Prostate gland (tissue), 2 donors: Measurements from ENCODE around the gene ANKRD44. TPM values are rescaled to one million over a fixed set of nuclear protein-coding genes. Genes with fewer than 3 reads are reported as not detected.
A peak's percentile ranks its signal among the peaks of the same experiment; 100 is the strongest.

Source experiments
- DNase-seq: peaks from one replicate; pipeline ENCODE4 v3.0.0-alpha.2; 2019; ENCODE audit warnings: low spot score
- H3K27ac ChIP-seq, 2 donors: fragments of 200-600 bp; sonication (generic); 2 replicates each; pipeline ENCODE4 v1.5.1; 2017 to 2019
- H3K27me3 ChIP-seq: fragments of 200-600 bp; sonication (generic); replicated peaks from 2 replicates; pipeline ENCODE4 v1.5.1; 2019; ENCODE audit not compliant: insufficient read depth
- H3K36me3 ChIP-seq, 2 donors: fragments of 200-600 bp; sonication (generic); 1 replicate in 1 of 2; 2 replicates in 1 of 2; pipeline versions ENCODE4 v1.5.1 to v1.8.1; 2017 to 2019
- H3K4me1 ChIP-seq: fragments of 200-600 bp; sonication (generic); replicated peaks from 2 replicates; pipeline ENCODE4 v1.5.1; 2019
- H3K4me3 ChIP-seq, 2 donors: fragments of 200-600 bp; sonication (generic); 2 replicates each; pipeline ENCODE4 v1.5.1; 2017 to 2019
- H3K9me3 ChIP-seq: fragments of 200-600 bp; sonication (generic); 2 replicates; pipeline ENCODE4 v1.5.1; 2017
- POLR2A ChIP-seq: fragments of 450-650 bp; IDR thresholded peaks from one replicate; pipeline ENCODE4 v1.6.1; 2016; ENCODE audit warnings: antibody characterized with exemption, mild to moderate bottlenecking
- POLR2AphosphoS5 ChIP-seq: sonication (generic); formaldehyde crosslinking; IDR thresholded peaks from one replicate; pipeline ENCODE4 v1.6.1; 2017; ENCODE audit warnings: antibody characterized with exemption
- WGBS: methylation state at CpG from one replicate; pipeline ENCODE4 v1.1.5; 2018; 5-methylcytosine and 5-hydroxymethylcytosine counted together
- intact Hi-C: fragments of 100-400 bp; cut with DNase I; formaldehyde crosslinking; loops from one replicate; pipeline ENCODE4 v1.14.2; 2022
- total RNA-seq, 2 donors: library from RNA; depleted of rRNA; stranded (reverse); fragments of >200 nt; gene quantifications; one replicate each; pipeline ENCODE4 v1.1.0, GENCODE V29; 2016
- TF ChIP-seq, protein P1 (sequence below), 4 experiments: fragments of 200-600 bp in 2 of 4; fragments of 450-650 bp in 2 of 4; sonication (generic) in 2 of 4; IDR thresholded peaks; 1 replicate in 3 of 4; 2 replicates in 1 of 4; pipeline ENCODE4 v1.5.1; 2016 to 2019; ENCODE audit warnings: antibody characterized with exemption in 4 of 4, mild to moderate bottlenecking in 2 of 4, moderate library complexity in 2 of 4

The ANKRD44 gene
- total RNA-seq, 2 donors from 2014 or later, result 6.0 to 11.2 TPM

DNA sequence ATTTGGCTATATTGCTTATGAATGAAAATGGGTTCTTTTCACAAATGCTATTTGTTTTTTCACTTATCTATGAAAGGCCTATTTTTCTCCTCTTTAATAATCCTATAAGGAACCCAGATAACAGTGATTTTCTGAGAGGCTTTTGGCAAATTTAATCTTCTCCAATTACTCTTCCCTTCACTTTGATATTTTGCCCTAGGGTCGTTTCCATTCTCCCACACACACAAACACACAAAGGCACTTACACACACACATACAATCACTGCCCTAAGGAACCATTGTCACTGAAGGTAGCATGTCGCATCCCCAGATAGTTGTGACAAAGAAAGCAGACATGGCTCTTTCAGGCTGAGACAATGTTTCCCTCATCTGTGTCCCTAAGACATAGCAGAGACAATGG is 213.9 kb downstream of the ANKRD44 start:
- 67% methylated on average over 2 of the region's 2 CpGs for WGBS
- Histone ChIP-seq H3K27ac (no peak overlapping the region), H3K27me3 (no peaks in the 10 kb centered on the region), H3K4me3 (no peak overlapping the region), H3K4me1 (no peaks in the 10 kb centered on the region), H3K36me3 (no peaks in the 10 kb centered on the region), H3K9me3 (no peaks in the 10 kb centered on the region)
- no peak for DNase-seq
- TF ChIP-seq POLR2AphosphoS5 (no peak), POLR2A (no peak)
- TF ChIP-seq, protein P1, sequence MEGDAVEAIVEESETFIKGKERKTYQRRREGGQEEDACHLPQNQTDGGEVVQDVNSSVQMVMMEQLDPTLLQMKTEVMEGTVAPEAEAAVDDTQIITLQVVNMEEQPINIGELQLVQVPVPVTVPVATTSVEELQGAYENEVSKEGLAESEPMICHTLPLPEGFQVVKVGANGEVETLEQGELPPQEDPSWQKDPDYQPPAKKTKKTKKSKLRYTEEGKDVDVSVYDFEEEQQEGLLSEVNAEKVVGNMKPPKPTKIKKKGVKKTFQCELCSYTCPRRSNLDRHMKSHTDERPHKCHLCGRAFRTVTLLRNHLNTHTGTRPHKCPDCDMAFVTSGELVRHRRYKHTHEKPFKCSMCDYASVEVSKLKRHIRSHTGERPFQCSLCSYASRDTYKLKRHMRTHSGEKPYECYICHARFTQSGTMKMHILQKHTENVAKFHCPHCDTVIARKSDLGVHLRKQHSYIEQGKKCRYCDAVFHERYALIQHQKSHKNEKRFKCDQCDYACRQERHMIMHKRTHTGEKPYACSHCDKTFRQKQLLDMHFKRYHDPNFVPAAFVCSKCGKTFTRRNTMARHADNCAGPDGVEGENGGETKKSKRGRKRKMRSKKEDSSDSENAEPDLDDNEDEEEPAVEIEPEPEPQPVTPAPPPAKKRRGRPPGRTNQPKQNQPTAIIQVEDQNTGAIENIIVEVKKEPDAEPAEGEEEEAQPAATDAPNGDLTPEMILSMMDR (IDR thresholded peaks at IDR 0.05), result no peak
- intact Hi-C loops, result no loop called here

DNA sequence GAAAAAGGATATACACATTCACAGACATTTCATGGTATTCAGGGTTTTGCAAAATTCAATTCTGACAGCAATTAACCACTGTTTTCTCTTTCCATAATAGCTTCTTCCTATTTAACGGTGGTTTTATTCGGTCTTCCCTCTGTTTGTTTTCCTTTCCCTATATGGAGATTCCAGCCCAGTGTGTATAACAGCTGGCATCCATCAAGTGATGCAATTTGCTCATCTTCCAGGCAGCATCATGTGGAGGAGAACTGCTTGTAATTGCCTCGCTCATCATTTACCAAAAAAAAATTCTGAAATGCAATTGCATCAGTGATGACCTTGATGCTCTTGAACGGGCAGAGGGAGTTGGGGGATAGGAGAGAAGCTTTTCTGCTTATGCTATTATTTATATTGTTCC is 218.1 kb downstream of the ANKRD44 start:
- H3K4me3 ChIP-seq, result no peak overlapping the region
- WGBS, result 46% methylated on average over 4 of the region's 4 CpGs
- TF ChIP-seq, protein P1 (IDR thresholded peaks at IDR 0.05), result no peak
- TF ChIP-seq POLR2A (no peak), POLR2AphosphoS5 (peak; percentile 72)
- no peaks in the 10 kb centered on the region for H3K4me1 ChIP-seq
- H3K27ac ChIP-seq, result no peak overlapping the region
- H3K36me3 ChIP-seq, result no peaks in the 10 kb centered on the region
- no peak for DNase-seq
- H3K9me3 ChIP-seq, result no peaks in the 10 kb centered on the region
- intact Hi-C loops, result no loop called here
- no peaks in the 10 kb centered on the region for H3K27me3 ChIP-seq

DNA sequence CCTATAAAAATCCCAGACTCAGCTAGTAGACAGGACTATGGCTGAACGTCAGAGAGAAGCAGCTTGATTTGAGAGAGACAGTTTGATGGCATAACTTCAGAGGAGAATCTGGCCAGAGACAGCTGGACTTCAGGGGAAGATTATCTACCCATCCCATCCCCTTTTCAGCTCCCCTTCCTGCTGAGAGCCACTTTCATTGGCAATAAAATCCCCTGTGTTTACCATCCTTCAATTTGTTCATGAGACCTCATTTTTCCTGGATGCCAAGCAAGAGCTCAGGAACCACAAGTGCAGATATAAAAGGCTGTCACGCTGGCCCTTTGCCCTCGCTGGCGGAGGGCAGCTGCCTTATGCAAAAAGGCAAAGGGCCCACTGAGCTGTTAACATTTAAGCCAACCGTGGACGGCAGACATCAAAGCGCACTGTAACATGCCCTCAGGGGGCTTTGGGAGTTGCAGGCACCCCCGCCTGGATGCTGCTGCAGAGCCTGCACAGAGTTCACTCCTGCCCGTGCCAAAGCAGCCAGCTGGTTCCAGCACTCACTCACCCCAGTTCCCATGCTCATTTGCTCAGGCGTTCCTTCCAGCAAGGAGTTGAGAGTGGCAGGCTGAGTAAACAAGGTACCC is 219.7 kb downstream of the ANKRD44 start:
- no peaks in the 10 kb centered on the region for H3K9me3 ChIP-seq
- no peak overlapping the region for H3K4me3 ChIP-seq
- no peak overlapping the region for H3K27ac ChIP-seq
- intact Hi-C loops, result no loop called here
- no peaks in the 10 kb centered on the region for H3K36me3 ChIP-seq
- H3K4me1 ChIP-seq, result no peaks in the 10 kb centered on the region
- no peak for DNase-seq
- TF ChIP-seq POLR2A, result no peak
- TF ChIP-seq POLR2AphosphoS5, result no peak
- TF ChIP-seq, protein P1 (IDR thresholded peaks at IDR 0.05), result no peak
- 63% methylated on average over 10 of the region's 10 CpGs for WGBS
- no peaks in the 10 kb centered on the region for H3K27me3 ChIP-seq

DNA sequence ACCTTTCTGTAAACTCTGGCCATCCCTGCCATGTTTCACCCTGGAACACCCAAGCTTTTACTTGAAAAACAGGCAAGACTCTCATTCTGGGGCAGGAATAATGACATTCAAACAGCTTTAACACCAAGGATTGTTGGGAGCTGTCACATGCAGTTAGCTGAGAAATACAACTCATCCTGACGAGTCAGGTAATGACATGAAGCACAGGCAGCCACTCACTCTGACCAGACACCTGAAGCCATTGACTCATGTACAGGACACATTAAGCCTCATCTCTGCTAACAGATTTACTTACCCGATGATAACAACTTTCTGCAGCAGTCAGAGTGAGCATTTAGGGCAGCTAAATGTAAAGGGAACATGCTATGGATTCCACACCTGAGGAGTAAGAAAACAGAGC is 220.9 kb downstream of the ANKRD44 start:
- Histone ChIP-seq H3K36me3 (no peaks in the 10 kb centered on the region), H3K4me3 (no peak overlapping the region), H3K4me1 (no peaks in the 10 kb centered on the region), H3K27me3 (no peaks in the 10 kb centered on the region), H3K9me3 (no peaks in the 10 kb centered on the region), H3K27ac (no peak overlapping the region)
- intact Hi-C loops, result no loop called here
- no peak for DNase-seq
- WGBS, result 71% methylated on average over 2 of the region's 2 CpGs
- TF ChIP-seq, protein P1 (IDR thresholded peaks at IDR 0.05), result no peak
- TF ChIP-seq POLR2A (no peak), POLR2AphosphoS5 (no peak)

DNA sequence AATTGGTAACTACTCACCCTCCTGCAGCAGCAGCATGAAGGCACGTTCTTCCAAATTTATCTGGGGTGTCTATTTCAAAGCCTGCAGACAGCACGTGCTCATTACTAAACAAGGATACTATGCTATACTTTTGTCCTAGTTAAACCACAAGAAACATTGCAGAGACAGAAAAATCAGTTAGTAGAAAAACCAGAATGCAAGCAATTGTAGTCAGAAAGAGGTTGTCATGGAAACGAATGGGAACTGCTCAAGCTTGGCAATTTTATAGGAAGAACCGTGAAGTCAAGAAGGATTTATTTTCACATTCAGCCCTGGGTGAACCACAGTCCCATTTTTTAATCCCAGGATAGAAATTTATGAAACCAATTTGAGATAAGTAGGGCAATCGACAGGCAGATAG is 221.9 kb downstream of the ANKRD44 start:
- 21% methylated on average over 5 of the region's 5 CpGs for WGBS
- TF ChIP-seq POLR2AphosphoS5 (no peak), POLR2A (no peak)
- TF ChIP-seq, protein P1 (IDR thresholded peaks at IDR 0.05), result no peak
- H3K27me3 ChIP-seq, result no peaks in the 10 kb centered on the region
- intact Hi-C loops, result no loop called here
- no peaks in the 10 kb centered on the region for H3K9me3 ChIP-seq
- no peak for DNase-seq
- no peak overlapping the region for H3K4me3 ChIP-seq
- no peaks in the 10 kb centered on the region for H3K36me3 ChIP-seq
- H3K27ac ChIP-seq, result no peak overlapping the region
- no peaks in the 10 kb centered on the region for H3K4me1 ChIP-seq
